GM23338 (cell line): ENCODE measurements around the gene CNGA4. TPM values are rescaled to one million over a fixed set of nuclear protein-coding genes. Genes with fewer than 3 reads are reported as not detected.
"Not testable (repeated sequence)": the region's sequence is repeated elsewhere in the genome, so short reads cannot be mapped to it uniquely, and the experiment has no call there.

Experiments
- ATAC-seq: fragments of 200-7000 bp; cut with Tn5 transposase; 3 replicates; pipeline ENCODE4 v1.9.1; 2020
- DNase-seq: peaks from one replicate; pipeline ENCODE4 v3.0.0-alpha.2; 2015; ENCODE audit warnings: low spot score
- H2AFZ ChIP-seq: fragments of 200-600 bp; sonication (generic); 2 replicates; pipeline ENCODE4 v1.8.0; 2016; ENCODE audit warnings: antibody characterized with exemption, mild to moderate bottlenecking, moderate library complexity
- H3F3A ChIP-seq: fragments of 200-600 bp; sonication (generic); replicated peaks from 2 replicates; pipeline ENCODE4 v1.8.0; 2017; ENCODE audit warnings: antibody characterized with exemption, mixed run types, low read depth
- H3K27ac ChIP-seq: fragments of 200-600 bp; sonication (generic); 2 replicates; pipeline ENCODE4 v1.6.1; 2016; ENCODE audit warnings: low read depth
- H3K27me3 ChIP-seq: fragments of 200-600 bp; sonication (generic); 2 replicates; pipeline ENCODE4 v1.8.0; 2016; ENCODE audit warnings: mild to moderate bottlenecking, mixed run types, moderate library complexity; ENCODE audit not compliant: insufficient read depth
- H3K36me3 ChIP-seq: fragments of 200-600 bp; sonication (generic); 2 replicates; pipeline ENCODE4 v1.8.0; 2016; ENCODE audit warnings: mild to moderate bottlenecking; ENCODE audit not compliant: insufficient read depth
- H3K4me1 ChIP-seq: fragments of 200-600 bp; sonication (generic); 2 replicates; pipeline ENCODE4 v1.8.0; 2016; ENCODE audit warnings: mild to moderate bottlenecking, moderate library complexity; ENCODE audit not compliant: insufficient read depth
- H3K4me2 ChIP-seq: fragments of 200-600 bp; sonication (generic); 2 replicates; pipeline ENCODE4 v1.7.1; 2017; ENCODE audit warnings: mixed run types
- H3K4me3 ChIP-seq: fragments of 200-600 bp; sonication (generic); 2 replicates; pipeline ENCODE4 v1.6.1; 2016; ENCODE audit warnings: mixed run types
- H3K79me2 ChIP-seq: fragments of 200-600 bp; sonication (generic); replicated peaks from 2 replicates; pipeline ENCODE4 v1.8.0; 2017; ENCODE audit warnings: mild to moderate bottlenecking; ENCODE audit not compliant: insufficient read depth
- H3K9me2 ChIP-seq: fragments of 200-600 bp; sonication (generic); 2 replicates; pipeline ENCODE4 v1.8.0; 2017; ENCODE audit not compliant: insufficient read depth
- H4K20me1 ChIP-seq: fragments of 200-600 bp; sonication (generic); replicated peaks from 2 replicates; pipeline ENCODE4 v1.8.0; 2017; ENCODE audit warnings: mild to moderate bottlenecking; ENCODE audit not compliant: insufficient read depth
- H3K27ac Mint-ChIP-seq: 2 replicates; pipeline ENCODE4 v1.8.0; 2020; ENCODE audit warnings: inconsistent platforms, mild to moderate bottlenecking, moderate library complexity, mixed read lengths
- H3K27me3 Mint-ChIP-seq: 3 replicates; pipeline ENCODE4 v1.8.0; 2022; ENCODE audit warnings: low read depth, mild to moderate bottlenecking, moderate library complexity, mixed read lengths, inconsistent platforms; ENCODE audit not compliant: insufficient read depth, poor library complexity
- H3K36me3 Mint-ChIP-seq: 3 replicates; pipeline ENCODE4 v1.8.0; 2021; ENCODE audit warnings: low read depth, mild to moderate bottlenecking, inconsistent platforms, moderate library complexity, mixed read lengths
- H3K4me1 Mint-ChIP-seq: 3 replicates; pipeline ENCODE4 v1.8.0; 2020; ENCODE audit warnings: mild to moderate bottlenecking, inconsistent platforms, mixed read lengths
- H3K4me3 Mint-ChIP-seq: 3 replicates; pipeline ENCODE4 v1.8.0; 2021; ENCODE audit warnings: moderate library complexity, mild to moderate bottlenecking, inconsistent platforms, mixed read lengths
- H3K9me3 Mint-ChIP-seq: 3 replicates; pipeline ENCODE4 v1.8.0; 2020; ENCODE audit warnings: moderate library complexity, mild to moderate bottlenecking, inconsistent platforms, mixed read lengths
- CREB1 ChIP-seq: fragments of 250-450 bp; sonication (Bioruptor Pico); IDR thresholded peaks from 2 replicates; pipeline ENCODE4 v1.5.0; 2020; ENCODE audit warnings: low read depth, mild to moderate bottlenecking, moderate library complexity
- ETS1 ChIP-seq: IDR thresholded peaks from 2 replicates; pipeline ENCODE4 v1.6.1; 2016; ENCODE audit warnings: antibody characterized with exemption
- EZH2phosphoT487 ChIP-seq: fragments of 200-600 bp; sonication (generic); IDR thresholded peaks from one replicate; pipeline ENCODE4 v1.8.1; 2018; ENCODE audit warnings: antibody characterized with exemption; ENCODE audit not compliant: unreplicated experiment
- JUNB ChIP-seq: IDR thresholded peaks from one replicate; pipeline ENCODE4 v1.6.1; 2016; ENCODE audit warnings: antibody characterized with exemption; ENCODE audit not compliant: unreplicated experiment
- NANOG ChIP-seq: IDR thresholded peaks from 2 replicates; pipeline ENCODE4 v1.6.1; 2016; ENCODE audit warnings: antibody characterized with exemption, borderline replicate concordance
- POLR2AphosphoS5 ChIP-seq: IDR thresholded peaks from 2 replicates; pipeline ENCODE4 v1.6.1; 2016; ENCODE audit warnings: antibody characterized with exemption, low read depth
- STAT1 ChIP-seq: IDR thresholded peaks from one replicate; pipeline ENCODE4 v1.6.1; 2016; ENCODE audit warnings: antibody characterized with exemption; ENCODE audit not compliant: unreplicated experiment
- ZNF114 ChIP-seq: fragments of 250-450 bp; sonication (Bioruptor Pico); IDR thresholded peaks from 2 replicates; pipeline ENCODE4 v1.5.0; 2020; ENCODE audit warnings: mild to moderate bottlenecking, moderate library complexity
- ZNF331 ChIP-seq: fragments of 250-450 bp; sonication (Bioruptor Pico); IDR thresholded peaks from 2 replicates; pipeline ENCODE4 v1.5.0; 2020; ENCODE audit warnings: low read depth, mild to moderate bottlenecking, moderate library complexity
- ZNF462 ChIP-seq: fragments of 250-450 bp; sonication (Bioruptor Pico); IDR thresholded peaks from 2 replicates; pipeline ENCODE4 v1.5.0; 2020; ENCODE audit warnings: mild to moderate bottlenecking, moderate library complexity
- polyA plus RNA-seq: library from polyadenylated mRNA; unstranded; fragments of >200 nt; fragmentation: Nextera tagmentation; extraction: Ambion mirVana; gene quantifications from 2 replicates; pipeline ENCODE4 v1.2.1, GENCODE V29; 2016
- total RNA-seq: library from RNA; depleted of rRNA; stranded (reverse); fragments of >200 nt; shearing (Covaris generic); gene quantifications from 2 replicates; pipeline ENCODE4 v1.2.3, GENCODE V29; 2014
- TF ChIP-seq, protein P1 (sequence below), 2 experiments: fragments of 200-600 bp in 1 of 2; sonication (generic) in 1 of 2; conservative IDR thresholded peaks; 2 replicates each; pipeline versions ENCODE4 v1.5.1 to v1.6.1; 2016 to 2017; ENCODE audit warnings: antibody characterized with exemption in 2 of 2, low read depth in 2 of 2, mild to moderate bottlenecking in 2 of 2, moderate library complexity in 1 of 2

The CNGA4 gene
- total and polyA plus RNA-seq, 2 experiments from 2014 or later = 0.15 TPM; not detected in 1

DNA sequence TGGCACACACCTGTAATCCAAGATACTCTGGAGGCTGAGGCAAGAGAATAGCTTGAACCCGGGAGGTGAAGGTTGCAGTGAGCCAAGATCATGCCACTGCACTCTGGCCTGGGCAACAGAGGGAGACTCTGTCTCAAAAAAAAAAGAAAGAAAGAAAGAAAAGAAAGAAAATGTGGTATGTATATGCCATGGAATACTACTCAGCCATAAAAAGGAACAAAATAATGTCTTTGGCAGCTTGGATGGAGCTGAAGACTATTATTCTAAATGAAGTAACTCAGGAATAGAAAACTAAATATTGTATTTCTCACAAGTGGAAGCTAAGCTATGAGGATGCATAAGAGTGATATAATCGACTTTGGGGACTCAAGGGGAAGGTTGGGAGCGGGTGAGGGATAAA is 10.0 kb downstream of the CNGA4 start:
- not testable (repeated sequence) for H3K4me3 ChIP-seq, H3K36me3 Mint-ChIP-seq, H3K4me3 Mint-ChIP-seq, H3F3A ChIP-seq, H3K27me3 Mint-ChIP-seq, H3K36me3 ChIP-seq, H3K27ac Mint-ChIP-seq, H3K79me2 ChIP-seq, H3K4me1 Mint-ChIP-seq, H3K27ac ChIP-seq, H3K9me2 ChIP-seq, H3K9me3 Mint-ChIP-seq, H3K4me2 ChIP-seq, H3K4me1 ChIP-seq, ATAC-seq, H4K20me1 ChIP-seq, DNase-seq, H2AFZ ChIP-seq, H3K27me3 ChIP-seq

- no peak overlapping the region for H3K27ac ChIP-seq
- Mint-ChIP-seq H3K9me3 (no peaks in the 10 kb centered on the region; the same call in 2 of the 3 replicates), H3K4me3 (no peak overlapping the region), H3K36me3 (no peaks in the 10 kb centered on the region), H3K4me1 (peaks cover 7% of the 10 kb centered on the region; the same call in 2 of the 3 replicates), H3K27me3 (no peaks in the 10 kb centered on the region), H3K27ac (no peak overlapping the region)
- DNase-seq (no peak), ATAC-seq (no peak)
- no peaks in the 10 kb centered on the region for H4K20me1 ChIP-seq
- H3K4me2 ChIP-seq = no peak overlapping the region
- H3K79me2 ChIP-seq = no peaks in the 10 kb centered on the region
- 0 out of 2 replicates have a peak, but pooled peaks cover 3% of the 10 kb centered on the region for H3K4me1 ChIP-seq
- no peak overlapping the region for H3K4me3 ChIP-seq
- H3F3A ChIP-seq = no peaks in the 10 kb centered on the region
- H2AFZ ChIP-seq = no peak overlapping the region
- H3K9me2 ChIP-seq = no peaks in the 10 kb centered on the region
- H3K27me3 ChIP-seq = peaks cover 4% of the 10 kb centered on the region
- H3K36me3 ChIP-seq = no peaks in the 10 kb centered on the region
- TF ChIP-seq JUNB = no peak
- TF ChIP-seq NANOG = no peak
- no peak for TF ChIP-seq ZNF462 (CRISPR knock-in tag)
- no peak for TF ChIP-seq CREB1
- no peak for TF ChIP-seq ETS1
- TF ChIP-seq, protein P1, sequence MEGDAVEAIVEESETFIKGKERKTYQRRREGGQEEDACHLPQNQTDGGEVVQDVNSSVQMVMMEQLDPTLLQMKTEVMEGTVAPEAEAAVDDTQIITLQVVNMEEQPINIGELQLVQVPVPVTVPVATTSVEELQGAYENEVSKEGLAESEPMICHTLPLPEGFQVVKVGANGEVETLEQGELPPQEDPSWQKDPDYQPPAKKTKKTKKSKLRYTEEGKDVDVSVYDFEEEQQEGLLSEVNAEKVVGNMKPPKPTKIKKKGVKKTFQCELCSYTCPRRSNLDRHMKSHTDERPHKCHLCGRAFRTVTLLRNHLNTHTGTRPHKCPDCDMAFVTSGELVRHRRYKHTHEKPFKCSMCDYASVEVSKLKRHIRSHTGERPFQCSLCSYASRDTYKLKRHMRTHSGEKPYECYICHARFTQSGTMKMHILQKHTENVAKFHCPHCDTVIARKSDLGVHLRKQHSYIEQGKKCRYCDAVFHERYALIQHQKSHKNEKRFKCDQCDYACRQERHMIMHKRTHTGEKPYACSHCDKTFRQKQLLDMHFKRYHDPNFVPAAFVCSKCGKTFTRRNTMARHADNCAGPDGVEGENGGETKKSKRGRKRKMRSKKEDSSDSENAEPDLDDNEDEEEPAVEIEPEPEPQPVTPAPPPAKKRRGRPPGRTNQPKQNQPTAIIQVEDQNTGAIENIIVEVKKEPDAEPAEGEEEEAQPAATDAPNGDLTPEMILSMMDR (conservative IDR thresholded peaks at IDR 0.05; ENCODE audit: low read depth in 2 of 2) = no peak
- no peak for TF ChIP-seq POLR2AphosphoS5
- no peak for TF ChIP-seq EZH2phosphoT487
- TF ChIP-seq ZNF331 = no peak
- no peak for TF ChIP-seq ZNF114
- TF ChIP-seq STAT1 = no peak
Observed at GRCh38 chr11:6249770-6250555, 11.1 kb downstream of the CNGA4 start.
